ENCODE measurements around the gene MPC2. TPM values are rescaled to one million over a fixed set of nuclear protein-coding genes. Genes with fewer than 3 reads are reported as not detected.
"Not testable (repeated sequence)": the region's sequence is repeated elsewhere in the genome, so short reads cannot be mapped to it uniquely, and the experiment has no call there.

MPC2 gene
- total and polyA plus RNA-seq, 12 donors: 50.0 to 186 (median 111) TPM

- H3K36me3 ChIP-seq (replicated peaks in 1 of 2): no peaks in the 10 kb centered on the region
- peak overlapping the region; percentile 7 to 94 (median 86) for H3K4me3 ChIP-seq
- intact Hi-C loops (cut with DNase I): no loop called here
- H3K27ac ChIP-seq: peak overlapping the region; percentile 69 to 99 (median 97)
- TF ChIP-seq CTCF (IDR thresholded peaks at IDR 0.05): no peak
- peak; percentile 56 to 90 for TF ChIP-seq POLR2A (IDR thresholded peaks at IDR 0.05)
- DNase-seq: peak; percentile 31 to 66 (median 46)
- no peaks in the 10 kb centered on the region for H3K9me3 ChIP-seq (replicated peaks in 1 of 3)
- 0 to 2% (median 0%) methylated on average over 29 to 45 of the region's 45 CpGs for WGBS, 4 donors
- peaks cover 0 to 43% of the 10 kb centered on the region in 2 donors for H3K4me1 ChIP-seq (replicated peaks in 1 of 2)
- H3K27me3 ChIP-seq: no peaks in the 10 kb centered on the region
These were observed 1.4 kb downstream of the MPC2 start for GRCh38 chr1:167935216-167936067.

GRCh38 chr1:167934426-167935215 lies 2.3 kb downstream of the MPC2 start:
- intact Hi-C loops (cut with DNase I): no loop called here
- Histone ChIP-seq H3K4me1 (replicated peaks in 1 of 2) (peaks cover 0 to 49% of the 10 kb centered on the region in 2 donors), H3K27ac (peak overlapping the region; percentile 69 to 99 (median 97)), H3K4me3 (peak overlapping the region in 2 of 4 donors; percentile 89 to 94), H3K9me3 (replicated peaks in 1 of 3) (no peaks in the 10 kb centered on the region), H3K36me3 (replicated peaks in 1 of 2) (no peaks in the 10 kb centered on the region), H3K27me3 (no peaks in the 10 kb centered on the region)
- no peak for DNase-seq
- 9 to 16% (median 12%) methylated on average over 4 of the region's 4 CpGs for WGBS, 4 donors
- TF ChIP-seq POLR2A (IDR thresholded peaks at IDR 0.05): no peak
- TF ChIP-seq CTCF (IDR thresholded peaks at IDR 0.05): no peak

- 44 to 54% (median 51%) methylated on average over 4 of the region's 4 CpGs for WGBS, 4 donors
- Histone ChIP-seq H3K4me1 (replicated peaks in 1 of 2) (peaks cover 0 to 47% of the 10 kb centered on the region in 2 donors), H3K27ac (peak overlapping the region in 3 of 5 donors; percentile 95 to 99 (median 97)), H3K36me3 (replicated peaks in 1 of 2) (no peaks in the 10 kb centered on the region), H3K9me3 (replicated peaks in 1 of 3) (no peaks in the 10 kb centered on the region), H3K4me3 (peak overlapping the region in 1 of 4 donors; percentile 89), H3K27me3 (no peaks in the 10 kb centered on the region)
- intact Hi-C loops (cut with DNase I): no loop called here
- TF ChIP-seq CTCF (IDR thresholded peaks at IDR 0.05) (no peak), POLR2A (IDR thresholded peaks at IDR 0.05) (no peak)
- no peak for DNase-seq
These were observed 3.1 kb downstream of the MPC2 start for GRCh38 chr1:167933788-167934187.

- H3K4me3 ChIP-seq: no peak overlapping the region
- WGBS, 4 donors: 48 to 67% (median 54%) methylated on average over 1 of the region's 1 CpG
- H3K4me1 ChIP-seq (replicated peaks in 1 of 2): peaks cover 0 to 46% of the 10 kb centered on the region in 2 donors
- no peak overlapping the region for H3K27ac ChIP-seq
- TF ChIP-seq CTCF (IDR thresholded peaks at IDR 0.05) (no peak), POLR2A (IDR thresholded peaks at IDR 0.05) (no peak)
- no peak for DNase-seq
- H3K36me3 ChIP-seq (replicated peaks in 1 of 2): no peaks in the 10 kb centered on the region
- intact Hi-C loops (cut with DNase I): no loop called here
- H3K27me3 ChIP-seq: no peaks in the 10 kb centered on the region
- H3K9me3 ChIP-seq (replicated peaks in 1 of 3): no peaks in the 10 kb centered on the region
These were observed 7.1 kb downstream of the MPC2 start for GRCh38 chr1:167929725-167930124.

GRCh38 chr1:167928919-167929318 lies 8.0 kb downstream of the MPC2 start:
- H3K27me3 ChIP-seq; intact Hi-C loops (cut with DNase I); H3K27ac ChIP-seq; DNase-seq; H3K36me3 ChIP-seq (replicated peaks in 1 of 2); H3K4me3 ChIP-seq; H3K9me3 ChIP-seq (replicated peaks in 1 of 3): not testable (repeated sequence)
- H3K4me1 ChIP-seq (replicated peaks in 1 of 2): peaks cover 0 to 38% of the 10 kb centered on the region in 2 donors
- WGBS, 4 donors: 96 to 97% (median 96%) methylated on average over 9 of the region's 9 CpGs
